HG02763 (cell line): ENCODE data around the gene TRDN.
"Not testable (repeated sequence)": the region's sequence is repeated elsewhere in the genome, so short reads cannot be mapped to it uniquely, and the experiment has no call there.

Experiments
- ATAC-seq: cut with Tn5 transposase; IDR thresholded peaks from one replicate; pipeline ENCODE4 v1.9.1; 2021; ENCODE audit warnings: mild to moderate bottlenecking, moderate library complexity; ENCODE audit not compliant: unreplicated experiment

TRDN gene

DNA sequence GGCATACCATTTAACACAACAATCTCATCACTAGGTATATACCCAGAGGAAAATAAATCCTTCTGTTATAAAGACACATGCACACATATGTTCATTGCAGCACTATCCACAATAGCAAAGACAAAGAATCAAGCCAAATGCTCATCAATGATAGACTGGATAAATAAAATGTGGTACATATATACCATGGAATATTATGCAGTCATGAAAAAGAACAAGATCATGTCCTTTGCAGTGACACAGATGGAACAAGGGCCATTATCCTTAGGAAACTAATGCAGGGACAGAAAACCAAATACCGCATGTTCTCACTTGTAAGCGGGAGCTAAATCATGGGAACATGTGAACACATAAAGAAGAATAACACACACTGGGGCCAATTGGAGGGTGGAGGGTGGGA, 322.3 kb downstream of the TRDN start:
- ATAC-seq = not testable (repeated sequence)

GRCh38 chr6:123309130-123309529, 327.6 kb downstream of the TRDN start:
- ATAC-seq = no peak

- no peak for ATAC-seq
These were observed 330.4 kb downstream of the TRDN start for GRCh38 chr6:123306334-123306733.

DNA sequence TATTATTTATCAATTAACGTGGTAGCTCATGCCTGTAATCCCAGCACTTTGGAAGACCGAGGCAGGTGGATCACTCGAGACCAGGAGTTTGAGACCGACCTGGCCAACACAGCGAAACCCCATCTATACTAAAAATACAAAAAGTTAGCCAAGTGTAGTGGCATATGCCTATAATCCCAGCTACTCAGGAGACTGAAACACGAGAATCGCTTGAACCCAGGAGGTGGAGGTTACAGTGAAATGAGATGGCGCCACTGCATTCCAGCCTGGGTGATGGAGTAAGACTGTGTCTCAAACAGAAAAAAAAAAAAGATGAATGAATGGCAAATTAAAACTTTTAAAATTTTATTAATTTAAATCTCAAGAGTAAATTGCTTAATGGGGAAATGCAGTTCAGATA, 341.1 kb downstream of the TRDN start:
- no peak for ATAC-seq

- no peak for ATAC-seq
These were observed 341.6 kb downstream of the TRDN start for GRCh38 chr6:123295181-123295580.

DNA sequence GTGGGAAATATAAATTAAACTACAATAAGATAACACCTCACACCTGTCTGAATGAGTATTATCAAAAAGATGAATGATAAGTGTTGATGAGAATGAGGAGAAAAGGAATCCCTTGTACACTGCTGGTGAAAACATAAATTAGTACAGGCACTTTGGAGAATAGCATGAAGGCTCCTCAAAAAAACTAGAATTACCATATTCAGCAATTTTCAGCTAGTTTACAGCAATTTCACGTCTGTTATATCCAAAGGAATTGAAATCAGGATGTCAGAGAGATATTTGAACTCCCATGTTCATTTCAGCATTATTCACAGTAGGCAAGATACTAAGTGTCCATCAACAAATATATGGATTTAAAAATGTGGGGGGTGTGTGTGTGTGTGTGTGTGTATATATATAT, 348.1 kb downstream of the TRDN start:
- no peak for ATAC-seq

DNA sequence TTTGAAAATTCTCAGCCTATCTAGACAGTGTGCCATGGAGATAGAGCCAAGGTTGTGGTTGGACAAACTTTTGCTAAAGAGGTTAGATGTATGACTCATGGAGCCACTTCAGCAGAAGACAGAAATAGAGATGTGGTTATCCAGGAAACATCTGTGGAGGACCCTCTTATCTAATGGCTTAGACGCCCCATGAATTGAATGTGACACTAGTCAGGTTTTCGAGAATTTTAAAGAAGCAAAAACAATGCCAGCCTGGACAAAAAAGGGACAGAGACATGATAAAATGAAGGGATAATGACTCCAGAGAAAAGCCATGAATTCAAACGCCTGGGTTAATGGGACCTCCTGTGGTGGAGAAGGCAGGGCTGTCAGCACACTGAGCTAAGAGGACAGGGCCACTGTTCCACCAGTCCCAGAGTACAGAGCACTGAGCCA, 360.2 kb downstream of the TRDN start:
- no peak for ATAC-seq

- ATAC-seq = no peak
These were observed 372.8 kb downstream of the TRDN start for GRCh38 chr6:123263981-123264380.

DNA sequence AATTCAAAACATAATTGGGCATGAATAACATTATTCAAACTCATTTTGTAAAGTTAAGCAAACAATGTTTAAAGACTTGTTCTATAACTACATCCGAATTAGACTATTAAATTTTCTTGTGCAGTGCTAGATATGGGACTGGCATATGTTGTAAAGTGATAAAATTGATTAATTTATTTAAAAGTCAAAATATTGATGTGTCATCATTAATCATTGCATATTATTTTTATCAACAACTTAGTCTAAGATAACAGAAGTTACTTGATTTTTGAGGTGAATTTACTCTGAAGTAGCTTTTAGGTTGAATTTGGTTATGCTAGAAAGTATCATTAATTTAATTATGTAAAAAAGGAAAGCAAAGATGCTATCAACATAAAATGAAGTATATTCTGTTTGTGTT, 396.1 kb downstream of the TRDN start:
- no peak for ATAC-seq

DNA sequence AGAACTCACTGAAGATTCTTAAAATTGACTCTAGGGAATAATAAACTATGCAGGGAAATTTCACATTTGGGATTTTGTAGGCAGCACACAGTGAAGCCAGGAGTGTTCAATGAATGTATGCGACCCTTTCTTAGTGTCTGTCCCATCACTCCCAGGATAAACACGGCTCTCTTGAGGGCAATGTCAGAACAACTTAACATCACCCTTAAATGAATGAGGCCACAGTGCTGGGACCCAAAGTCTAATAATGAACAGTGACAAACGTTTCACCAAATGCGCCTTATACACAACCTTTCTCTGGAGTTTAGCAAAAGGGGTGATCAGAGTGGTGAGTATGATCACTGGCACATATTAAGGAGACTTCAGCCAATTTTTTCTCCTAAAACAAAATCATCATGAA, 403.4 kb downstream of the TRDN start:
- ATAC-seq = no peak

GRCh38 chr6:123227789-123228188, 409.0 kb downstream of the TRDN start:
- not testable (repeated sequence) for ATAC-seq

GRCh38 chr6:123226398-123226797, 410.4 kb downstream of the TRDN start:
- ATAC-seq = no peak

DNA sequence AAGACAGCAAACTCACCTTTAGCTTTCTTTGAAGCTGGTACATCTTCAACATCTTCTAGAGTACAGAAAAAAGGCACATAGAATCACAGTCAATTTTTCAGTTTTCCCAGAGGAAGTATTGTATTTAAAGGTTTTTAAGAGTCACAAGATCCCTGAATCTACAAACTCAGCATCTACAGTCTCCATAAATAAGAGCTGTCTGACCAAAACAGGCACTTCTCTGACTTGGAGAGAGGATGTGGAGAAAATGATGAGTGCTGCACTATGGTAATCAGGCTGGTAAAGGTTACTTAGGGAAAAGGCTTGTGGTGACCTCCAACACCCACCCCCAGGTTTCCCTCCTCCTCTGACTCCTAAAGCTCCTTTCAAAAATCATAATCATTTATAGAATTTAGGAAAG, 412.7 kb downstream of the TRDN start:
- no peak for ATAC-seq

DNA sequence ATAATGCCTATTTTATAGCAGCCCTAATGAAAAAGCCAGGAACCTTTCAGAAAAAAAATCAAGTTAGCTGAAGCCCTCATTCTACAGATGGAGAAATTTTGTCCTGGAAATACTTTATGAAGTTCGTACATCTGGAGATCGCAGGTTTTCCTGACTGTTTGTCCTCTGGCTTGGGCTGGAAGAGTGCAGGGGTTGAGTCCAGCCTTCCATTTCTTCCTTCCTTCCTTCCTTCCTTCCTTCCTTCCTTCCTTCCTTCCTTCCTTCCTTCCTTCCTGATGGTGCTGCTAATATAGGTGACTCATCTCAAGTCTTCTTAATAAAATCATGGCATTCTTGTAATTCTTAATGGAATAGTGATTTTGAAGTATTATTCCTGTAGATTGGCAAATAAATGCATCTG, 413.3 kb downstream of the TRDN start:
- no peak for ATAC-seq

DNA sequence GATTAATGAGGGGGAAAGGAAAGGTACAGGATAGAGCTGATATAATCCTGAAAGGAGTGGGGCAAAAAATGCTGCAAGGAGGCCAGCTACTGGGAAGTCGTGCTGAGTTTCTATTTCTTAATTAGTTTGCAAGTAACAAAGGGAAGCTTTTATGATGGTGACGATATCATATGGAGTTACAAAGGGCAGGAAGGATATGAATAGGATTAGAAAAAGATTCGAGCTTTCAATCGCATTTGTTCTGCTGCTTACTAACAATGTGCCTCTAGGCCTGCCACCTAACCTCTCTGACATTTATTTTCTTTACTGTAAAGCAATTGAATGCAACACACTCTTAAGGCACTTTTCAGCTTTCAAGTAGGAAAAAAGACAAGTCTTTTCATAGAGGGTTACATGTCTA, 421.5 kb downstream of the TRDN start:
- ATAC-seq = no peak

DNA sequence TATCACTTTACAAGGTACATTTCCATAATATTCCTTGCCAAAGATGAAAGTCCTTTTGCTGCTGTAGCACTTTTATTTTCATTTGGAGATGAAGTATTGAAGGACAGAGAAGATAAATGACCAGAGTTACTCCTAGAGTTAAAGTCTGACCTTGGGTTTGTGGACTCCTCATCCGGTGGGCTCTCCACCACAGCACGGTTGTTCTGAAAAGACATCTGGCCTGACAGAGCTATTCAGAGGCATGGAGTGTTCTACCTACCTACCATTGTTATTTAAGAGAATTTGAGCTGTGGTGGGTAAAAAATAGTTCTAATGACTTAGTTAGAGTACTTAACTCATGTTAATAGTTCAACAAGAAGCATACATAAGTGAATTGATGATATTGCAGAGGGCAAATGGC, 422.3 kb downstream of the TRDN start:
- ATAC-seq = no peak

GRCh38 chr6:123213921-123214320, 422.8 kb downstream of the TRDN start:
- ATAC-seq = no peak

DNA sequence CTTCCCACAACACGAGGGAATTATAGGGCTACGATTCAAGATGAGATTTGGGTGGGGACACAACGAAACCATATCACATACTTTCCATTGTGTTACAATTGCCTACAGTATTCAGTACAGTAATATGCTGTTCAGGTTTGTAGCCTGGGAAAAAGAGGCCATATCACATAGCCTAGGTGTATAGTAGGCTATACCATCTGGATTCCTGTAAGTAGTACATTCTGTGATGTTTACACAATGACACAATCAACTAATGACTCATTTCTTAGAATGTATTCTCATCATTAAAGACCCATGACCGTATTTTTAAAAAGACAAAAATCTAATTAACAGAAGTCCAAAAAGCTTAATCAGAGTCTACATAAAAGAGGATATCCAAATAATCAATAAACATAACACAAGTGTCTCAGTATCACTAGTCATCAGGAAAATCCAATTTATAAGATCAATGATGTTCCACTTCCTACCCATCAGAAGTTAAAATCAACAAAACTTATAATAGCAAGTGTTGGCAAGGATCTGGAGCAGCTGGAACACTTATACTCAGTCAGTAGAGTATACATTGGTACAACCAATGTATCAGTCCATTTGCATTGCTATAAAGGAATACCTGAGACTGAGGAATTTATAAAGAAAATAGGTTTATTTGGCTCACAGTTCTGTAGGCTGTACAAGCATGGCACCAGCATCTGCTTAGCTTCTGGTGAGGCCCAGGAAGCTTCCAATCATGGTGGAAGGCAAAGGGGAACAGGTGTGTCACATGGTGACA, 424.8 kb downstream of the TRDN start:
- no peak for ATAC-seq

GRCh38 chr6:123210645-123211044, 426.1 kb downstream of the TRDN start:
- ATAC-seq = no peak

DNA sequence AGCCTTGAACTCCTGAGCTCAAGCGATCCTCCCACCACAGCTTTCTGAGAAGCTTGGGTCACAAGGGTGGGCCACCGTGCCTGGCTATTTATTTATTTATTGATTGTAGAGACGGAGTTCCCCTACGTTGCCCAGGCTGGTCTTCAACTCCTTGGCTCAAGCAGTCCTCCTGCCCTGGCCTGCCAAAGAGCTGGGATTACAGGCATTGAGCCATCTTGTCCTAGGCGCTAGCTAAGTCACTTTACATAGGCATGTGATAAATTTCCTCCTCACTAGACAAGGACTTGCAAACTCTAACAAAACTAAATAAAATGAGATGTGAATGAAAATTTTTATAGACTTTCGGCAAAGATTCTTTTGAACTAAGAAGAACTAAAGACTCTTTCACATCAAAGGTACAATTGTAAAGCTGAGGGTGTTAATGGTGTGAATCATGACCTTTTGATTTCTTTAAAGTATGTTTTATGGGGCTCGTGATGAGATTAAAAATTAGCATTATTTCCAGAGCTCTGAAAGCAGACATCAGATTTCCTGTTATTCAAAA, 428.7 kb downstream of the TRDN start:
- ATAC-seq = no peak

- no peak for ATAC-seq
These were observed 432.8 kb downstream of the TRDN start for GRCh38 chr6:123203928-123204327.

- no peak for ATAC-seq
These were observed 434.8 kb downstream of the TRDN start for GRCh38 chr6:123201869-123202372.

DNA sequence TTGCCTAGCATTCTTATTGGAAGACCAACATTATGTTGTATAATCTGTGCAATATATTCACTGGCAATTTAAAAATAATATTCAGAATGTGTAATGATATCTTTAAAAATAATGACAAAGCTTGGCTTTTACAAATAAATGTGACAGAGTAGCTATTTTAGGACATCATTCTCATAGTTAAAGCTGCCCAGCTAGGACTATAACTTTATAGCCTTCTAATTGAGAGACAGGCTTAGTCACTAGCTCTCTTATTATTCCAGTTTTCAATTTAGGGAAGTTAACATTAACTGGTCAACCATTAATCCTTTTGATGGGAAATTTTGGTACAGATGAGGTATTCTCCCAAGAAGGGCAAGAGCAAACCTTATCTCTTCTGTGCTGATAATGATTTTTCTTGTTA, 443.5 kb downstream of the TRDN start:
- no peak for ATAC-seq
